ENCODE measurements around the gene SLC6A5. TPM values are rescaled to one million over a fixed set of nuclear protein-coding genes. Genes with fewer than 3 reads are reported as not detected.

SLC6A5 gene
- total RNA-seq, 6 experiments from 2014 or later = not detected

DNA sequence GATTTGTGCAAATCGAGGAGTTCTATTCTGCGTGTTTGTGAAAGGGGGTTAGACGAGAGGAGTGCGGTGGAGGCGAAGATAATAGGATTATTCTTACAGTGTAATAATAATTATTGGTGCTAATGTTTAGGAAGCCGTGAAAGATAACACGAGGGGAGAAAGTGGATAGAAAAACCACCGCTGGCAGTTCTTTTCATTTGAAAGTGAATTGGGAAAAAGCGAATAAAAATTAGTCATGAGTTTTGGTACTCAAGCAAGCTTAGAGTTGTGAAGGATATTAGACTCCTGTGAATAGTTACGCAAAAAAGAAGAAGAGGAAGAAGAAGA is 575 bp downstream of the SLC6A5 start:
- peaks cover 0 to 6% (median 0%) of the 10 kb centered on the region in 4 donors for H3K4me1 ChIP-seq
- H3K27me3 ChIP-seq = peaks cover 17 to 43% of the 10 kb centered on the region in 2 donors
- DNase-seq (no peak), ATAC-seq (no peak)
- intact Hi-C loops (cut with DNase I) = loop anchor here (10.0 kb wide), 1 partner anchor 215 kb away; the partner anchor contains the start of gene PRMT3 (in 2 of the 2)
- TF ChIP-seq, protein P1, sequence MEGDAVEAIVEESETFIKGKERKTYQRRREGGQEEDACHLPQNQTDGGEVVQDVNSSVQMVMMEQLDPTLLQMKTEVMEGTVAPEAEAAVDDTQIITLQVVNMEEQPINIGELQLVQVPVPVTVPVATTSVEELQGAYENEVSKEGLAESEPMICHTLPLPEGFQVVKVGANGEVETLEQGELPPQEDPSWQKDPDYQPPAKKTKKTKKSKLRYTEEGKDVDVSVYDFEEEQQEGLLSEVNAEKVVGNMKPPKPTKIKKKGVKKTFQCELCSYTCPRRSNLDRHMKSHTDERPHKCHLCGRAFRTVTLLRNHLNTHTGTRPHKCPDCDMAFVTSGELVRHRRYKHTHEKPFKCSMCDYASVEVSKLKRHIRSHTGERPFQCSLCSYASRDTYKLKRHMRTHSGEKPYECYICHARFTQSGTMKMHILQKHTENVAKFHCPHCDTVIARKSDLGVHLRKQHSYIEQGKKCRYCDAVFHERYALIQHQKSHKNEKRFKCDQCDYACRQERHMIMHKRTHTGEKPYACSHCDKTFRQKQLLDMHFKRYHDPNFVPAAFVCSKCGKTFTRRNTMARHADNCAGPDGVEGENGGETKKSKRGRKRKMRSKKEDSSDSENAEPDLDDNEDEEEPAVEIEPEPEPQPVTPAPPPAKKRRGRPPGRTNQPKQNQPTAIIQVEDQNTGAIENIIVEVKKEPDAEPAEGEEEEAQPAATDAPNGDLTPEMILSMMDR (IDR thresholded peaks at IDR 0.05) = no peak
- TF ChIP-seq POLR2A (IDR thresholded peaks at IDR 0.05) = no peak
- H3K4me3 ChIP-seq = no peak overlapping the region
- no peaks in the 10 kb centered on the region for H3K9me3 ChIP-seq
- H3K27ac ChIP-seq = no peak overlapping the region
- 9% methylated on average over 10 of the region's 10 CpGs for WGBS (ENCODE audit: insufficient coverage, low coverage, low lambda C conversion rate, missing lambda C conversion rate)
- no peaks in the 10 kb centered on the region for H3K36me3 ChIP-seq

GRCh38 chr11:20600551-20600950 is 1.1 kb downstream of the SLC6A5 start:
- H3K4me1 ChIP-seq = peaks cover 0 to 6% (median 0%) of the 10 kb centered on the region in 4 donors
- no peak overlapping the region for H3K4me3 ChIP-seq
- H3K9me3 ChIP-seq = no peaks in the 10 kb centered on the region
- no peak overlapping the region for H3K27ac ChIP-seq
- DNase-seq (no peak), ATAC-seq (no peak)
- intact Hi-C loops (cut with DNase I) = loop anchor here (10.0 kb wide), 1 partner anchor 216 kb away; the partner anchor contains the start of gene PRMT3 (in 2 of the 2)
- TF ChIP-seq, protein P1 (IDR thresholded peaks at IDR 0.05) = no peak
- no peak for TF ChIP-seq POLR2A (IDR thresholded peaks at IDR 0.05)
- H3K36me3 ChIP-seq = no peaks in the 10 kb centered on the region
- 7% methylated on average over 7 of the region's 7 CpGs for WGBS (ENCODE audit: insufficient coverage, low coverage, low lambda C conversion rate, missing lambda C conversion rate)
- peaks cover 17 to 48% of the 10 kb centered on the region in 2 donors for H3K27me3 ChIP-seq

DNA sequence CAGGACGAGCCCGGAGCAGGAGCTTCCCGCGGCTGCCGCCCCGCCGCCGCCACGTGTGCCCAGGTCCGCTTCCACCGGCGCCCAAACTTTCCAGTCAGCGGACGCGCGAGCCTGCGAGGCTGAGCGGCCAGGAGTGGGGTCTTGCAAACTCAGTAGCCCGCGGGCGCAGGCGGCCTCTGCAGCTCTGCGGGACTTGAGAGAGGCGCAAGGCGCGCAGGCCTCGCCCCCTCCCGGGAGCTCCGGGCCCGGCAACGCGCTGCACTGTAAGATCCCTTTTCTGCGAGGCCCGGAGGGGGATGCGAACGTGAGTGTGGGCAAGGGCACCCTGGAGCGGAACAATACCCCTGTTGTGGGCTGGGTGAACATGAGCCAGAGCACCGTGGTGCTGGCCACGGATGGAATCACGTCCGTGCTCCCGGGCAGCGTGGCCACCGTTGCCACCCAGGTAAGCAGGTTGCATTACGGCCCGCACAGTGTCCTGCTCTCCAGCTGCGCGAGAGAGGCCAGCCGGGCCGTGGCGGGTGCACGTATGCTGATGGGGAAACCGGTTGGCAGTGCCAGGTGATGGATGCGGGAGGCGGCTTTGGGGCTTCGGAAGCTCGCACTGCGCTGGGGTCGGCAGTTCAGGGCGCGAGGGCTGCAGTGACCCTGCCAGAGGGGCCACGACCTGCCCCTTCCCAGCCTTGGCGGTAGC is 2.0 kb downstream of the SLC6A5 start:
- peaks cover 0 to 6% (median 0%) of the 10 kb centered on the region in 4 donors for H3K4me1 ChIP-seq
- no peaks in the 10 kb centered on the region for H3K9me3 ChIP-seq
- no peak for DNase-seq
- intact Hi-C loops (cut with DNase I) = loop anchor here (10.0 kb wide), 1 partner anchor 217 kb away; the partner anchor contains the start of gene PRMT3 (in 2 of the 2)
- no peak overlapping the region for H3K27ac ChIP-seq
- H3K36me3 ChIP-seq = no peaks in the 10 kb centered on the region
- no peak for ATAC-seq
- WGBS (ENCODE audit: insufficient coverage, low coverage, low lambda C conversion rate, missing lambda C conversion rate) = 6% methylated on average over 23 of the region's 63 CpGs
- H3K27me3 ChIP-seq = peaks cover 17 to 51% of the 10 kb centered on the region in 2 donors
- no peak overlapping the region for H3K4me3 ChIP-seq
- no peak for TF ChIP-seq POLR2A (IDR thresholded peaks at IDR 0.05)
- TF ChIP-seq, protein P1 (IDR thresholded peaks at IDR 0.05) = no peak

DNA sequence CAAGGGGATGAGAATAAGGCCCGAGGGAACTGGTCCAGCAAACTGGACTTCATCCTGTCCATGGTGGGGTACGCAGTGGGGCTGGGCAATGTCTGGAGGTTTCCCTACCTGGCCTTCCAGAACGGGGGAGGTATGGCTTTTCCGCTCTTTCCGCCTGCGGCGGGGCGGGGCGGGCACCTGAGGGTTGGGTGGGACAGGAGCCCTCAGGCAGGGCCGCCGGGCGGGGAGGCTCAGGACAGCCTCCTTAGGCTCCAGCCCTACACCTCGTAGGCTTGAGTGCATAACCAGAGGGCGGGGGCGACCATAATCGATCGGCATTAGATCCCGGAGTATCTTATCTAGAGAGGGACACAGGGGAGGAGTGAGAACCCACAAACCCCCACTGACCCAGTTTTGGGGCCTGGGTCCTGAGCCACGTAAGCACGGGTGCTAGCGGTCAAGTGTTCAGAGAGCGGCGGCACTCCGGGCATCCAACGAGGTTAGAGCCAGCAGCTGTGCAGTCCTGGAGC is 4.9 kb downstream of the SLC6A5 start:
- Histone ChIP-seq H3K4me3 (no peak overlapping the region), H3K4me1 (no peaks in the 10 kb centered on the region), H3K27me3 (peaks cover 13 to 40% of the 10 kb centered on the region in 2 donors), H3K27ac (no peak overlapping the region), H3K9me3 (no peaks in the 10 kb centered on the region), H3K36me3 (no peaks in the 10 kb centered on the region)
- no peak for TF ChIP-seq POLR2A (IDR thresholded peaks at IDR 0.05)
- TF ChIP-seq, protein P1 (IDR thresholded peaks at IDR 0.05) = no peak
- peak in 1 of 3 donors; percentile 19 for DNase-seq
- 7% methylated on average over 13 of the region's 25 CpGs for WGBS (ENCODE audit: insufficient coverage, low coverage, low lambda C conversion rate, missing lambda C conversion rate)
- no peak for ATAC-seq
- intact Hi-C loops (cut with DNase I) = loop anchor here (10.0 kb wide), 1 partner anchor 220 kb away; the partner anchor contains the start of gene PRMT3 (in 2 of the 2)
